ENCODE data around the gene FOXK1.

The FOXK1 gene

DNA sequence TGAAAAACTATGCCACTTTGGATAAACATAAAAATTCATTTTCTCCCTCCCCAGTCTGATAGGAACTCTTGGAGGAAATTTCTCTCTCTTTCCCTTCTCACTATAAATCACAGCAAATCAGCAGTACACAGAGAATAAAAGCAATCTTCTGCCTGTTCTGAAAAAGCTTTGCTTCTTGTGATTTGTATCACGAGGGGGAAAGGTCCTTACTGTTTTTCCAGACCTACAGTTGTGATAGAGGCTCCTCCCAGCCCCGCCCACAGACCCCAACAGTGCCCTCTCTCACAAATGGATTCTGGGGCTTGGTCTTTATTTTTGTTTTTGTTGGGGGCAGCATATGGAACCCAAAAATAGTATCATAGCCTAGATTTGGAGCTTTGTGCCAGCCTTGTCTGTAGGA is 12.2 kb downstream of the FOXK1 start:
- DNase-seq (ENCODE audit: low read depth in 2 of 3, low spot score in 1 of 3): no peak

DNA sequence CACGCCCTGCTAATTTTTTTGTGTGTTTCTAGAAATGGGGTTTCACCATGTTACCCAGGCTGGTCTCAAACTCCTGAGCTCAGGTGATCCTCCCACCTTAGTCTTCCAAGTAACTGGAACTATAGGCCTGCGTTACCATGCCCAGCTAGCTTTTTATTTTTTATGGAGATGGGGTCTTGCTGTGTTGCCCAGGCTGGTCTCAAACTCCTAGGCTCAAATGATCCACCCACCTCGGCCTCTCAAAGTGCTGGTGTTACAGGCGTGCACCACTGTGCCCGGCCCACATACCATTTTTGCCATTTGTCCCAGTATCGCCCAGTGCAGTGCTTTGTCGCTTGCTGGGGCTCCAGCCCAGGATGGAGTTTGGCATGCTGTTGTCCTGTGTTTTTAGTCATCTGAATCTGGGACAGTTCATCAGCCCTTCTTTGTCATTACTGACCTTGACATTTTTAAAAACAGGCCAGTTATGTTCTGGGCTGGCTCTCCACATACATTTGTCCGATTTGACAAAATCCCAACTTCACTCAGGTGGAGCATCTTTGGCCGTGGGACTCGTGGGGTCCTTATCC is 16.7 kb downstream of the FOXK1 start:
- DNase-seq (ENCODE audit: low read depth in 2 of 3, low spot score in 1 of 3): no peak

DNA sequence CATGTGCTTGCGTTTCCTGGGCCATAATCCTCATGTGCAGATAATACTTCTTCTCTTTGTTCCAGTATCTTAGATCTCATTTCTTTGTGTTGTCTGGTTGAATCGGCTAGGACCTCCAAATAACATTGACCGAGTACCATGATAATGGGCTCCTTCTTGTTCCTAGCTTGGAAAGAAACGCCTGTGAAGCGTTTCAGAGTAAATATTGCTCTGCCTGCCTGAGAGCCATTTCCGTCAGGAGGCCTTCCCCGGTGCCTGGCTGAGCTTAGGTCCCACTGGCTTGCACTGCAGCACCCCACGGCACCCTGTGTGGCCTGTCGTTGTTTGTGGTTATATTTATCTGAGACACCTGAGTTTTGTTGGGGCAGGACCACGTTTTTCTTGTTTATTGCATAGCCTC is 17.7 kb downstream of the FOXK1 start:
- DNase-seq (ENCODE audit: low read depth in 2 of 3, low spot score in 1 of 3): no peak

DNA sequence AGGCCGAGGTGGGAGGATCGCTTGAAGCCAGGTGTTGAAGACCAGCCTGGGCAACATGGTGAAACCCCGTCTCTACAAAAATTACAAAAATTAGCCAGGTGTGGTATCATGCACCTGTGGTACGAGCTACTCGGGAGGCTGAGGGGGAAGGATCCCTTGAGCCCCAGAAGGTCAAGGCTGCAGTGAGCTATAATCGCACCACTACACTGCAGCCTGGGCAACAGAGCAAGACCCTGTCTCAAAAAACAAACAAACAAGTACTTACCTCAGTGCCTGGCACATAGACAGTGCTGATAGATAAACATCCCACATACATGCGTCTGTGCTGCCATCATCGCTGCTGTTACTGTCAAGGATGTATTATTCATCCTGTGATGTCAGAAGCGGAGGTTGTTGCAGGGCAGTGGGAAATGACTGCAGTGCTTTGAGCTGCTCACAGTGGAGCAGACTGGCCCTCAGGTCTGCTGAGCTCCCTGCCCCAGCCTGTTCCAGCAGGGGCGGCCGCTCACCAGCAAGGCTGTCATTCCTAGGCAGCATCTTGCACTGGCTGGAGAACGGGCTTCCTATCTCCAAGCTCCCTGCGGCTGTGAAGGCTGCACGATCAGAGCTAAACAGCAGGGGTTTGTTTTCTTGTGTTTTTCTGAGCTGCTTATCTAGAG is 18.6 kb downstream of the FOXK1 start:
- no peak for DNase-seq (ENCODE audit: low read depth in 2 of 3, low spot score in 1 of 3)

DNA sequence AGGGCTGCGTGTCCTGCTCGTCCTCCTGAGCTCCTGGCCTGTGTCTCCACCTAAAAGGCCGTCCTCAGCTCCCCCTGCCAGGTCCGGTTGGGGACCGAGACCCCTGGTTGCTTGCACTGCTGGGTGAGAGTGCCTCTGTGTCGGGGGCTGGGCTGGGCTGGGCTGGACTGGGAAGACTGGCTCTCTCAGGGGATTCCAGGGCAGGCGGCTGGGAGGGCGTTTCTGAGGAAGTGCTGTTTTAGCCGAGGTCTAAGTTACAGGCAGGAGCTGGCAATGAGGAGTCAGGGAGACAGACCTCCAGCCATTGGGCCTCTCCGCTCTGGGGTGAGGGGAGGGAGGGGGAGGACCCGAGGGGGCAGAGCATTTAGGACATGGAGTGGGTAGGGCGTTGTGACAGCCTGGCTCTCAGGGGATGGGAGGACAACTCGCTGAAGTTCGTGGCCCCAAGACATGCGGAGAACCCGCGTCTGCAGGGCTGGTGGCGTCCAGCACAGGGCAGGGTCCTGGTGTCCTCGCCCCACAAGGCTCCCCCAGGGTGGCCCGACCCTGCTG is 20.9 kb downstream of the FOXK1 start:
- no peak for DNase-seq (ENCODE audit: low read depth in 2 of 3, low spot score in 1 of 3)

DNA sequence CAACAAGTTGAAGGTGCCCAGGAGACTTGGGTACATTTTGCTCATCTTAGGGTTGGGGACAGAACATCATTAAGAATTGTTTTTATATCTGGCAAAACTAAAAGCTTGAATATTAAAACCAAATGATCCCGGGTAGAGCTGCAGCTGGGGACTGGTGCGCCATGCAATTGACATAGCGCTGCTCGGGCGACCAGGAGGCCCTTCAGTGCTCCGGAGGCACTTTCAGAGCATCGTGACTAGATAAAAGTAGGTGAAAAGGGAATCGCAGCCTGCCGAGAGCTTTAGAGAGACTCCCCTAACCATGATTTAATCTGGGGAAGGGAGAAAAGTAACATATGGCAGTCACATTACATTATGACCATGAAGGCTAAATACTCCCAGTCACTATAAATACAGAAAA is 21.4 kb downstream of the FOXK1 start:
- no peak for DNase-seq (ENCODE audit: low read depth in 2 of 3, low spot score in 1 of 3)

DNA sequence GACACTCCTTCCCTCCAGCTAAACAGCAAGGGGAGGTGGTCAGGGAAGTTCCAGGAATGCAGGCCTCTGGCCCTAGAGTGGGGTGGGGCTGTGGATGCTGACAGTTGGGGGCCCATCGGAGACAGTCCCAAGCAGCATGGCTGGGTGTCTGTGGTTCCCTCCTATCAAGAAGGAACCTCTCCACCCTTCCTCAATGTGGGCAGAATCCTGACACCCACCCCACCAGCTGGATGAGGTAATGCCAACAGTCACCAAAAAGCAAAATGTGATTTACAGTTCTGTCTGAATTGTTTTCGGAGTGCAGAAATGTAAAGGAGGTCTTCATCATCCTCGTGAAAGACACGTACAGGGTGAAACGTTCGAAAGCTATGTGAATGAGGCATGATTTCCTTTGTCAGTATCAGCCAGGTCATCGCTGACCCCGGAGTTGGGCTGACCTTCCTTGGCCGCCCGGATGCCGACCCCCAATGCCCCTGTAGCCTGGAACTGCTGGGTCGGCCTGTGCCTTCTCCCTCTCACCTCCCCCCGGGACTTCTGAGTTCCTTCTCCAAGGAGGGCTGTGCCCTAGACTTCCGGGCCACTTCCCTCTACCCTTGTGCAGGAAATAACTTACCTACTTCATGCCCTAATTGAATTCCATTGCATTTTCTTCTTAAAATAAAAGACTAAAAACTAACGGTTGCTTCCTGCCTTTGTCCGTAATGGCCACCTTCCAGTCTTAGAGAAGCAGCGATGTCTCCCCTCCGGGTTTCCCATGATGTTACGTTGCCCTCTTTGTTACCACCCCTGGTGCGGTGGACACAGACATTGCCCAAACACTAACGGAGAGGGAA is 24.5 kb downstream of the FOXK1 start:
- no peak for DNase-seq (ENCODE audit: low read depth in 2 of 3, low spot score in 1 of 3)

DNA sequence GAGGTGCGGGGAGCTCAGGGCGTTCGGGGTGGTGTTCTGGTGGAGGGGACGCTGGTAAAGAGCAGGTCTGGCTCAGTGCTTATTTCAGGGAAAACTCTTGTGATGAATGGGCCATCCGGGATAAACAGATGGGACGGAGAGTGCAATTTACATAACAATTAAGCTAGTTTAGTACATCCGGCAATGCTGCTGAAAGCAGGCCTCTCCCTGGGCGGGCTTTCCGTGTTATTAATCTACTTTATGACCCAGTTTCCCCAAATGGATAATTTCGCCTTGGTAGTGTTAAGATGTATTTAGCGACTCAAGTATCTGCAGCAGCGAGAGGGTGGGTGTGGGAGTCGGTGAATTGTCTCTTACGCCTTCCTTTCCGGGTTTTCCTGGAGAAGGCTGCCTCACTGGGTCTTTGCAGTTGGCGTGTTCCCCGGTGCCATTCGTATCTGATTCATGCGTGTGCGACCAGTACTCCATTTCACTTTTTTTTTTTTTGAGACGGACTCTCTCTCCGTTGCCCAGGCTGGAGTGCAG is 25.2 kb downstream of the FOXK1 start:
- no peak for DNase-seq (ENCODE audit: low read depth in 2 of 3, low spot score in 1 of 3)

DNA sequence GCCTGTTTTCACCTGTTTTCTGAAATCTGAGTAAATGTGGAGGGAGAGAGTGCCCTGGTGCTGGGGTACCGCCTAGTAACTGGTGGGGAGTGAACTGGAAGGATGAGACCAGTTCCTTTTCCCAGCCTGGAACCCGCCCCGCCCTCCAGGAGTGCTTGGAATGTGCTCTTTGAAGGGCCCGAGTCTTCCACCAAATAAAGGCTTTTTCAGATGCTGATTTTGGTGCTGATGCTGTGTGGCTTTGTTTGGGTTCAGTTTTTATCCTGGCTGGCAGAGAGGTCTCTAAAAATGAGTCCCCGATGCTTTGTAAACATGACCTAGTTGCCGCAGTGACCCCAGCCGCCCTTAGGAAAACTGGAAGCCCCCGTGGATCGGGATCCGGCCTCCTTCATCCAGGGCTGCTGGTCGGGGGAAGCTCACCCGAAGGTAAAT is 25.9 kb downstream of the FOXK1 start:
- no peak for DNase-seq (ENCODE audit: low read depth in 2 of 3, low spot score in 1 of 3)

DNA sequence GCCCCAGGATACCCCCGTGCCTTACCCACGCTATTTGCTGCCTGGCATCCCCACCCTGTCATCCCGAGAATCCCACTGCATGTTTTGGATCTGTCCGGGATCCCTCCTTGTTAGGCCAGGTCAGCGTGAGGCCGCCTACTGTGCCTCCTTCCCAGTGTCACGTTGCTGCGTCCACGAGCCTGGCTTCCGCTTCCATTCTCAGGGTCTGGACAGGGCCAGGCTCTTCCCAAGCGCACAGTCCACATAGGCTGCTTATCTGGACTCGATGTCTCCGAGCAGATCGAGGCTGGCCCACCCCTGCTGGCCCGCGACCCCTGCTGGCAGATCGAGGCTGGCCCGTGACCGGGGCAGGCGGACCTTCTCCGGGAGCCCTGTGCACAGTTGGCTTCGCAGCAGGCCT is 27.1 kb downstream of the FOXK1 start:
- DNase-seq (ENCODE audit: low read depth in 2 of 3, low spot score in 1 of 3): no peak

DNA sequence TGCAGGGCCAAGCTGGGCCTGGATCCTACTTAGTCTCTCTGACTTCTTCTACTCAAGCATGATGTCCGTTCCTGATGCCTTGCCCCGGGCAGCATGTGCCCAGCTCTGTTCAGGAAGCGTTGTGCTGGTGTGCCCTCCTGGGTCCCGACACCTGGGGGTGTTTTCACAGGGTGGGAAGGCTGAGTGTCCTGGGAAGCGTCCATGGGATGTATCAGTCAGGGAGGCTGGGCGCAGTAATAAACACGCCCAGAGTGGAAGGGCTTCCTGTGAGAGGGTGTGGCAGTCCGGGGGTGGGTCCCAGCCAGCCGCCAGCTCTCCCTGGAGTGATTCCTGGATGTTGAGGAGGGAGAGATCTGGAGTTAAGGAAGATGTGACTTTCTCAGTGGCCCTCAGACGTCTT is 29.0 kb downstream of the FOXK1 start:
- no peak for DNase-seq (ENCODE audit: low read depth in 2 of 3, low spot score in 1 of 3)

DNA sequence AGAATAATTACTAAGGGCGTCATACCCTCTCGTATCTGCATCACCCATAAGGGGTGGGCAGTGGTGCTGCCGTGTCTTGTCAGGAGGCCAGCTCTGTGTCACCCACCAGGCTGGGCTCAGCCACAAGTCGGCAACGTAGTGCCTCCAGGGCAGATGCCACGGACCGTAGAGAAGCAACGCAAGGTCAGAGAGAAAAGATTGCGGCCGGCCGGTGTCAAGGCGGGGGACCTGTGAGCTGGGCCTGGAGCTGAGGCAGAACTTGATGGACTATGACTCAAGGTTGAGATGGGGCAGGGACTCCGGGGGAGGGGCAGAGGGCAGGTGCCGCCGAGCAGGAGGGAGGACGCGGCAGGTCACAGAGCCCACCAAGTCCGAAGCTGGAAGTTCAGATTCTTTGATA is 29.5 kb downstream of the FOXK1 start:
- no peak for DNase-seq (ENCODE audit: low read depth in 2 of 3, low spot score in 1 of 3)

DNA sequence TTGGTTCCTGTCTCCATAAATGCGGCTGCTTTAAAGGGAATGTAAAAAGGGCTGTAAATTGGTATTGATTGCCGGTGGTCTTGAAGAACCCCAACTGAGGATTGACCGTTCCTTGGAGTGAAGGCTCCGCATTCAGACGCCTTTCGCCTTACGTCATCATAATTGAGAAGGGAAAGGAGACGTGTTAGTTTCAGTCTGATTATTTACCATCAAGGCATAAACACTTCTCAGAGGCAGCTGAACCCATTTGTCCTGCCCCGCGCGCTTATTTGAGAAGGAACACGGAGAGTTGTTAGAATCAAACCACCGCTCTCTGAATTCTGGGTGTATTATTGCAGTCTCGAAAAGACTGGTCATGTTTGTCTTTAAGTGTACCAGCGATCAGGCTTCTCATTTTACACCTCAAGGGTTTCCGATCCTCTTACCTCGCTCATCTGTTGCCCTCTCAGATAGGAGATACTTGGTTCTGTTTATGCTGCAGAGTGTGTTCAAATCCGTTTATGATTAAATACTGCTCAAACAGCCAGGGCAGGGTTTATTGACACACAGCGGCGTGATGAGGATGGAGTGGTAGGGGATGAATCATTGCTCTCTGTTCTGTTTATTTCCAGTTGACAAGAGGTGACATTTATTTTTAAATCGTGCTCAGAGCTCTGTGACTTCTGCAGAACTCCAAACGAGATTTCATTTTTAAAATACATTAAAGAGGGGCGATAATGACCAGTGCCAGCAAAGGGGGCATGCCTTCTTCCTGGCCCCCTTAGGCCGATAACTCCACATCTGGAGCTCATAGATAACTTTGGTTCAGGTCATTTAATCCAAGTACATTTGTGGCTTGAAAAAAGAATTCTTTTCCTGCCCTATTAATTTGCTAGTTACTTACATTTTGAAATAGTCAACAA is 30.4 kb downstream of the FOXK1 start:
- DNase-seq (ENCODE audit: low read depth in 2 of 3, low spot score in 1 of 3): no peak

DNA sequence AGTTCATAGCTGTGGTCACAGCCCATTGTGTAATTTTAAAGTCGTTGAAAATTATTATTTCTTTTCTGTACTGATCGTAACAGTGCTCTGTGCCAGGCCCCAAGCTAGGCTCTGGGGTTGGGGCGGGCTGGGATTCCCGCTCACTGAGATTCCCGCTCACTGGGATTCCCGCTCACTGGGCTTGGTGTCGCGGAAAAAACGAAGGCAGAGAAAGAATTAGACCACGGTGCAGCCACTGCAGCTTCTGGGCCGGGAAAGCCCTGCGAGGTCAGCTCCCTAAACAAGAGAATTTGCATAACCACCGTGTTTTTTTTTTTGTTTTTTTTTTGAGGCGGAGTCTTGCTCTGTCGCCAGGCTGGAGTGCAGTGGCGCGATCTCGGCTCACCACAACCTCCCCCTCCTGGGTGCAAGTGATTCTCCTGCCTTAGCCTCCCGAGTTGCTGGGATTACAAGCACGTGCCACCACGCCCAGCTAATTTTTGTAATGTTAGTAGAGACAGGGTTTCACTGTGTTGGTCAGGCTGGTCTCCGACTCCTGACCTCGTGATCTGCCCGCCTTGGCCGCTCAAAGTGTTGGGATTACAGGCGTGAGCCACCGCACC is 31.2 kb downstream of the FOXK1 start:
- DNase-seq (ENCODE audit: low read depth in 2 of 3, low spot score in 1 of 3): no peak

DNA sequence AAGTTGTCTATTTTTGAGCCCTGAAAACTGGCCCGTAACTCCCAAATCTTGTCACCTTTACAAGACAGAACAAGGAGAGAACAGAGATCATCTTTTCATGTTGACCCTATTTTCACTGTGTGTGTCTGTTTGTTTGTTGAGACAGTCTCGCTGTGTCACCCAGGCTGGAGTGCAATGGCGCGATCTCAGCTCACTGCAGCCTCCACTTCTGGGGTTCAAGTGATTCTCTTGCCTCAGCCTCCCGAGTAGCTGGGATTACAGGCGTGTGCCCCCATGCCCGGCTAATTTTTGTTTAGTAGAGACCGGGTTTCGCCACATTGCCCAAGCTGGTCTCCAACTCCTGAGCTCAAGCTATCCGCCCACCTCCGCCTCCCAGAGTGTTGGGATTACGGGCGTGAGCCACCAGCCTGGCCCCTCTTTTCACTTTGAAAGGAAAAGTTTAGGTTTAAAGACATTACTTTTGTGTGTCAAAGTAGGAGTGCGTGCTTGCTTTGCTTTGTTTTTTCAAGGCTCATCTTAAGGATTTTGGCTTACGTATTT is 32.1 kb downstream of the FOXK1 start:
- DNase-seq (ENCODE audit: low read depth in 2 of 3, low spot score in 1 of 3): no peak

DNA sequence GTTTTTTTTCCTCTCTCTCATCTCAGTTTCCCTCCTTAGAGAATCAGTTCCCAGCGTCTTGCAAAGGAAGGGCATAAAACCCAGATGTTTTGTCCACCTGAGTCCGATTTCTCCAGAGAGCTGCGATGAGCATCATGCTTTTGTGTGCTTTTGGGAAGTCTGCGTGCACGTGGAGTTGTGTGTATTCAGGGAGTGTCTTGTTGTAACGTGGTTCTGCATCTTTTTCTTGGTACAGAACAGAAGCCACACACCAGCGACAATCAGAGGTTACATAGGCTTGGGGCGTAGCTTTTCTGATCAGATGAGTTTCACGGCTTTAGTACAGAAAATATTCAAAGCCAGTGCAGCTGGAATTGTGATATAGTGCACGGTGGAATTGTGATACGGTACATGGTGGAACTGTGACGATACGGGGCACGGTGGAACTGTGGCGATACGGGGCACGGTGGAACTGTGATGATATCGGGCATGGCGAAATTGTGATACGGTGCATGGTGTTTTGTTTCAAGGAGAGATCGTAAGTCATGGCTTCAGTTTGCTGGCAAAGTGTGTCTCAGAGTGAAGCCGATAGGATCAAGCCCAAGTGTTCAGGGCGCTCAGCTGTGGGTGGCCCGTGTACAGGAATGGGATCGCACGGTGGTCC is 32.8 kb downstream of the FOXK1 start:
- DNase-seq (ENCODE audit: low read depth in 2 of 3, low spot score in 1 of 3): no peak

DNA sequence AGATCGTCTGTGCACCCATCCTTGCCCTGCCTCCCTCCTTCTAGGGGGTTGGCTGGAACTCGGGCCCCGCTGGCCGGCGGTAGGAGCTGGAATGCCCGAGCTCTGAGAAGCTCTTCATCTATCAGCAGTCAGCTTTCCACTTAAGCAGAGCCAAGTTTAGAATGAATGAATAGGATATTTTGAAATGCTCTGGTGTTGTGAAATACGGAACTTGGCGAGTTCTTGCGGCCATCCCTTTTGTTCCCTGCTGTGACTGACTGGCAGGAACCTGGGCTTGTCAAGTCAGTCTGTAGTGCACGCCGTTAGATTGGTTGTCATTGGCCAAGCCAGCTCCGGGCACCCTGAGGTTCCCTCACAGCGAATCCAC is 33.3 kb downstream of the FOXK1 start:
- DNase-seq (ENCODE audit: low read depth in 2 of 3, low spot score in 1 of 3): no peak

DNA sequence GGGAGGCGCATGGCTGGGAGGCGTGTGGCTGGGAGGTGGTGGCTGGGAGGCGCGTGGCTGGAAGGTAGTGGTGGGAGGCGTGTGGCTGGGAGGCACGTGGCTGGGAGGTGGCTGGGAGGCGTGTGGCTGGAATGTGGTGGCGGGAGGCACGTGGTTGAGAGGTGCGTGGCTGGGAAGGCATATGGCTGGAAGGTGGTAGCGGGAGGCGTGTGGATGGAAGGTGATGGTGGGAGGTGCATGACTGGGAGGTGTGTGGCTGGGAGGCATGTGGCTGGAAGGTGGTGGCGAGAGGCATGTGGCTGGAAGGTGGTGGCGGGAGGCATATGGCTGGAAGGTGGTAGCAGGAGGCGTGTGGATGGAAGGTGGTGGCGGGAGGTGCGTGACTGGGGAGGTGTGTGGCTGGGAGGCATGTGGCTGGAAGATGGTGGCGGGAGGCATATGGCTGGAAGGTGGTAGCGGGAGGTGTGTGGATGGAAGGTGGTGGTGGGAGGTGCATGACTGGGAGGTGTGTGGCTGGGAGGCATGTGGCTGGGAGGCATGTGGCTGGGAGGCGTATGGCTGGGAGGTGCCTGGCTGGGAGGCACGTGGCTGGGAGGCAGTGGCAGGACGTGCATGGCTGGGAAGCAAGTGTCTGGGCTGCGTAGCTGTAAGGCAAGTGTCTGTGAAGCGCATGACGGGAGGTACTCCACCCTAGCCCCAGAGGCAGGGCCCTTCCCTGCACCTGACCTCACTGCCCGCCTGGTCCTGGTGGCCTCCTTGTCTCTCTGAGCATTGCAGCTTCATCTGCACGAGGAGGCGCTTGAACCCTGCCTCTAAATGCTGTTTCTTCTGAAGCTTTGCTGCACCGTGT is 35.1 kb downstream of the FOXK1 start:
- no peak for DNase-seq (ENCODE audit: low read depth in 2 of 3, low spot score in 1 of 3)

DNA sequence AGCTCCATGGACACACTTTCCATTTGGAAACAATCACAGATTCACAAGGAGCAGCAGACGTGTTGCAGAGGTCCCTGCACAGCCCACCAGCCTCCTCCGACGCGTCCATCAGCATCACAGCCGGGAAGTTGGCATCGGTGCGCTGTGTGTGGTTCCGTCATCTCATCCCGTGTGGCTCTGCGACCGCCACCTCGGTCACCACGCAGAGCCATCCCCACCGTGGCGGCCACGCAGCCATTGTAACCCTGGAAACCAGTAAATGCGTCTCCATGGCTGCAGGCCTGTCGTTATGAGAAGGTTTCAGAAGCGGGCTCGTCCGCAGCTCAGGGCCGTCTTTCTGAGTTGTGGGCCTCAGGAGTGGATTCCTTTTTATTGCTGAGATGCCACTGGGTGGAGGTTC is 36.0 kb downstream of the FOXK1 start:
- no peak for DNase-seq (ENCODE audit: low read depth in 2 of 3, low spot score in 1 of 3)
